ENCODE data around the gene OR52W1. TPM values are rescaled to one million over a fixed set of nuclear protein-coding genes. Genes with fewer than 3 reads are reported as not detected.

The OR52W1 gene
- total and polyA plus RNA-seq, 10 of the 15 experiments (the other 5 are each of a cell fraction or from before 2014, with no cell fraction given), result not detected

- no peak for TF ChIP-seq RELB (IDR thresholded peaks at IDR 0.05; ENCODE audit: low read depth)
- no peak for TF ChIP-seq CHD1 (IDR thresholded peaks at IDR 0.05; ENCODE audit: low read depth, low read length)
- no peak for TF ChIP-seq SREBF1 (IDR thresholded peaks at IDR 0.05; ENCODE audit: low read length)
- TF ChIP-seq BACH1 (IDR thresholded peaks at IDR 0.05; ENCODE audit: borderline replicate concordance), result no peak
- TF ChIP-seq MYC (IDR thresholded peaks at IDR 0.05; ENCODE audit: insufficient read depth, insufficient read length, insufficient replicate concordance, low read length, severe bottlenecking), result no peak
- no peak for TF ChIP-seq NR2F1 (conservative IDR thresholded peaks at IDR 0.05)
- TF ChIP-seq NR2C2 (IDR thresholded peaks at IDR 0.05; ENCODE audit: borderline replicate concordance, control insufficient read depth, insufficient read length, low read depth), result no peak
- no peak for TF ChIP-seq KAT2A (conservative IDR thresholded peaks at IDR 0.05; ENCODE audit: control insufficient read depth, low read depth, low read length)
- TF ChIP-seq SUZ12 (IDR thresholded peaks at IDR 0.05; ENCODE audit: unreplicated experiment), result no peak
- TF ChIP-seq POLR2AphosphoS5 (IDR thresholded peaks at IDR 0.05; ENCODE audit: low read length), result no peak
- TF ChIP-seq TARDBP (IDR thresholded peaks at IDR 0.05; ENCODE audit: borderline replicate concordance), result no peak
Observed at GRCh38 chr11:6225896-6226295, 26.9 kb downstream of the OR52W1 start (continued).

- BruUV-seq (replicated peaks), result no TSS peak
- SMC1A ChIA-PET (ENCODE audit: uncharacterized antibody, unreplicated experiment), result interaction anchor here (0.9 to 2.7 kb wide), 5 partner anchors 12 to 151 kb away, joined by 3 to 14 read pairs (median 3); no protein-coding TSS in a partner anchor
Observed at GRCh38 chr11:6228520-6228919, 29.5 kb downstream of the OR52W1 start.

More at GRCh38 chr11:6228520-6228919, 29.5 kb downstream of the OR52W1 start:
- Histone ChIP-seq H3K9ac (ENCODE audit: control insufficient read depth, insufficient read depth, low read length) (no peak overlapping the region), H3K27ac (ENCODE audit: control insufficient read depth, insufficient read depth) (no peak overlapping the region), H3K4me2 (ENCODE audit: control insufficient read depth, insufficient read depth) (no peak overlapping the region), H4K20me1 (ENCODE audit: control insufficient read depth, insufficient read depth) (no peaks in the 10 kb centered on the region), H3K36me3 (ENCODE audit: control insufficient read depth in 2 of 2, insufficient read depth in 2 of 2, low read length in 1 of 2) (peaks cover 7% of the 10 kb centered on the region in 2 experiments; a peak in 3 of 4 replicates), H3K4me3 (no peak overlapping the region), H3K27me3 (replicated peaks in 1 of 2; ENCODE audit: control insufficient read depth in 2 of 2, insufficient read depth in 2 of 2, low read length in 1 of 2) (no peaks in the 10 kb centered on the region), H2AFZ (ENCODE audit: control insufficient read depth, low read depth, low read length) (no peak overlapping the region), H3K79me2 (ENCODE audit: control insufficient read depth, insufficient read depth, low read length) (peaks cover 12% of the 10 kb centered on the region), H3K4me1 (ENCODE audit: control insufficient read depth, insufficient read depth, low read length) (peaks cover 3% of the 10 kb centered on the region; the same call in 1 of the 2 replicates), H3K9me3 (replicated peaks; ENCODE audit: control insufficient read depth, insufficient read depth, low read length) (no peaks in the 10 kb centered on the region; the same call in 2 of the 3 replicates)
- intact Hi-C loops (cut with micrococcal nuclease; ENCODE audit: unreplicated experiment), result no loop called here
- FAIRE-seq (no peak), ATAC-seq (peak; percentile 24; the same call in 2 of the 3 replicates), DNase-seq (ENCODE audit: low read depth, low spot score) (no peak)
- ChIA-PET CTCF (interaction anchor here (0.9 to 1.9 kb wide), 4 partner anchors 12 to 1758 kb away, joined by 3 to 12 read pairs (median 6); partner anchors contain the start of gene EIF3F), RAD21 (ENCODE audit: unreplicated experiment) (interaction anchor here (0.8 to 1.4 kb wide), 2 partner anchors 13 to 27 kb away, joined by 4 read pairs; no protein-coding TSS in a partner anchor), POLR2A (interaction anchor here (0.5 to 1.0 kb wide), 2 partner anchors 14 to 114 kb away, joined by 3 to 4 read pairs; no protein-coding TSS in a partner anchor)
- TF ChIP-seq PBX3 (IDR thresholded peaks at IDR 0.05; ENCODE audit: insufficient replicate concordance, low read depth, low read length) (no peak), SMAD1 (IDR thresholded peaks at IDR 0.05; ENCODE audit: low read depth, partially characterized antibody) (no peak), TCF3 (IDR thresholded peaks at IDR 0.05; ENCODE audit: borderline replicate concordance, insufficient read depth, low read depth, low read length) (no peak), ASH2L (IDR thresholded peaks at IDR 0.05; ENCODE audit: borderline replicate concordance, low read depth) (no peak)
- in situ Hi-C loops (cut with MboI), result no loop called here
- WGBS (ENCODE audit: insufficient coverage, insufficient replicate concordance, low lambda C conversion rate, missing lambda C conversion rate), result 78% methylated on average over 3 of the region's 3 CpGs

Measured in GM12878 (cell line).